Cortex of kidney (tissue), 1 donor: Measurements from ENCODE around the gene MCTP2.

Source experiments
- DNase-seq: peaks from one replicate; lab custom pipeline; 2025; lab: John Stamatoyannopoulos, UW

The MCTP2 gene

GRCh38 chr15:94263341-94264273 is 32.2 kb downstream of the MCTP2 start:
- DNase-seq: no peak

- DNase-seq: no peak
Measured at GRCh38 chr15:94265009-94265408, 33.6 kb downstream of the MCTP2 start.

- DNase-seq: no peak
Measured at GRCh38 chr15:94265982-94266381, 34.6 kb downstream of the MCTP2 start.

- no peak for DNase-seq
Measured at GRCh38 chr15:94266789-94267188, 35.4 kb downstream of the MCTP2 start.

GRCh38 chr15:94269954-94270353 is 38.6 kb downstream of the MCTP2 start:
- no peak for DNase-seq

GRCh38 chr15:94270570-94270969 is 39.2 kb downstream of the MCTP2 start:
- DNase-seq: no peak

GRCh38 chr15:94272251-94272898 is 41.0 kb downstream of the MCTP2 start:
- no peak for DNase-seq

- DNase-seq: no peak
Measured at GRCh38 chr15:94273826-94274225, 42.5 kb downstream of the MCTP2 start.

GRCh38 chr15:94274745-94275144 is 43.4 kb downstream of the MCTP2 start:
- no peak for DNase-seq

GRCh38 chr15:94277485-94277884 is 46.1 kb downstream of the MCTP2 start:
- no peak for DNase-seq

GRCh38 chr15:94279736-94280135 is 48.4 kb downstream of the MCTP2 start:
- no peak for DNase-seq

GRCh38 chr15:94280301-94280700 is 48.9 kb downstream of the MCTP2 start:
- no peak for DNase-seq

- DNase-seq: no peak
Measured at GRCh38 chr15:94282269-94283250, 51.2 kb downstream of the MCTP2 start.

- DNase-seq: no peak
Measured at GRCh38 chr15:94286583-94286982, 55.2 kb downstream of the MCTP2 start.

- DNase-seq: no peak
Measured at GRCh38 chr15:94287794-94288246, 56.5 kb downstream of the MCTP2 start.

GRCh38 chr15:94290730-94291129 is 59.4 kb downstream of the MCTP2 start:
- DNase-seq: no peak

- no peak for DNase-seq
Measured at GRCh38 chr15:94293411-94294402, 62.3 kb downstream of the MCTP2 start.

GRCh38 chr15:94294556-94294955 is 63.2 kb downstream of the MCTP2 start:
- no peak for DNase-seq

- DNase-seq: no peak
Measured at GRCh38 chr15:94295275-94295674, 63.9 kb downstream of the MCTP2 start.

- DNase-seq: no peak
Measured at GRCh38 chr15:94296717-94297116, 65.4 kb downstream of the MCTP2 start.

GRCh38 chr15:94297558-94297957 is 66.2 kb downstream of the MCTP2 start:
- no peak for DNase-seq
